Endothelial cell of umbilical vein (primary cell): ENCODE results near the gene MAP4K4. TPM values are rescaled to one million over a fixed set of nuclear protein-coding genes. Genes with fewer than 3 reads are reported as not detected.

Source experiments
- BruUV-seq: library from RNA; stranded (reverse); fragments of 400-500 nt; replicated peaks from 2 replicates; lab custom pipeline; 2021; lab: Mats Ljungman, UMichigan
- CTCF ChIA-PET: fragments of 300-600, 350-600 bp; sonication (Branson Sonifier 250); formaldehyde crosslinking; loops from one replicate; lab custom pipeline; 2021; ENCODE audit warnings: antibody characterized with exemption, inconsistent platforms; lab: Charles Lee
- POLR2A ChIA-PET: fragments of 300-600, 350-600 bp; sonication (Branson Sonifier 250); formaldehyde crosslinking; loops from one replicate; lab custom pipeline; 2021; ENCODE audit warnings: antibody characterized with exemption, inconsistent platforms; lab: Charles Lee
- DNase-seq: peaks from one replicate; pipeline ENCODE4 v3.0.0-alpha.2; 2011; ENCODE audit warnings: low read depth, low spot score
- FAIRE-seq: peaks from 2 replicates; lab custom pipeline; 2011; peaks lifted over from hg19 to GRCh38; lab: Jason Lieb, UNC
- H2AFZ ChIP-seq: 2 replicates; pipeline ENCODE4 v1.6.0; 2012; ENCODE audit warnings: low read depth, low read length, control low read depth, inconsistent platforms
- H3K27ac ChIP-seq: 2 replicates; pipeline ENCODE4 v1.5.1; 2011; ENCODE audit warnings: low read depth, mild to moderate bottlenecking, control low read depth, low read length, moderate library complexity; ENCODE audit not compliant: insufficient read depth
- H3K27me3 ChIP-seq, 2 experiments: 2 replicates each; pipeline versions ENCODE4 v1.6.0 to v1.6.1; 2011; ENCODE audit warnings: low read length in 2 of 2, mixed read lengths in 1 of 2; ENCODE audit not compliant: control insufficient read depth in 2 of 2, insufficient read depth in 2 of 2
- H3K36me3 ChIP-seq, 2 experiments: 2 replicates in 1 of 2; 3 replicates in 1 of 2; pipeline ENCODE4 v1.5.1; 2011; ENCODE audit warnings: low read length in 2 of 2, mild to moderate bottlenecking in 1 of 2, moderate library complexity in 1 of 2; ENCODE audit not compliant: control insufficient read depth in 2 of 2, insufficient read depth in 2 of 2; ENCODE audit errors: extremely low read depth in 1 of 2
- H3K4me1 ChIP-seq: 3 replicates; pipeline ENCODE4 v1.5.1; 2011; ENCODE audit warnings: mild to moderate bottlenecking, low read length; ENCODE audit not compliant: control insufficient read depth, insufficient read depth; ENCODE audit errors: extremely low read depth
- H3K4me2 ChIP-seq: 2 replicates; pipeline ENCODE4 v1.6.1; 2011; ENCODE audit warnings: low read length, control low read depth, mixed read lengths; ENCODE audit not compliant: insufficient read depth
- H3K4me3 ChIP-seq, 3 experiments: fragments of 200-600 bp in 1 of 3; sonication (generic), shearing (Covaris generic) in 1 of 3; replicated peaks in 1 of 3; 2 replicates each; pipeline ENCODE4 v1.5.1; 2011 to 2016; ENCODE audit warnings: control low read depth in 3 of 3, low read length in 3 of 3, mild to moderate bottlenecking in 2 of 3, inconsistent platforms in 1 of 3, low read depth in 1 of 3, moderate library complexity in 1 of 3; ENCODE audit not compliant: insufficient read depth in 1 of 3
- H3K79me2 ChIP-seq: 2 replicates; pipeline ENCODE4 v1.6.0; 2012; ENCODE audit warnings: low read length, inconsistent platforms; ENCODE audit not compliant: control insufficient read depth, insufficient read depth
- H3K9ac ChIP-seq: replicated peaks from 2 replicates; pipeline ENCODE3; 2011; ENCODE audit warnings: low read length, control low read depth; ENCODE audit not compliant: insufficient read depth; ENCODE audit errors: extremely low read depth
- H3K9me1 ChIP-seq: replicated peaks from 3 replicates; pipeline ENCODE4 v1.6.0; 2011; ENCODE audit warnings: mild to moderate bottlenecking, low read length; ENCODE audit not compliant: control insufficient read depth, insufficient read depth; ENCODE audit errors: extremely low read depth
- H3K9me3 ChIP-seq: replicated peaks from 2 replicates; pipeline ENCODE4 v1.5.1; 2012; ENCODE audit warnings: low read length, inconsistent platforms; ENCODE audit not compliant: control insufficient read depth, insufficient read depth
- H4K20me1 ChIP-seq: replicated peaks from 2 replicates; pipeline ENCODE3; 2011; ENCODE audit warnings: mild to moderate bottlenecking, low read length; ENCODE audit not compliant: control insufficient read depth, insufficient read depth; ENCODE audit errors: extremely low read depth
- CTCF ChIP-seq, 2 donors: IDR thresholded peaks; 1 replicate in 1 of 2; 2 replicates in 1 of 2; pipeline ENCODE4 v1.5.1; 2011; ENCODE audit warnings: low read length in 2 of 2, mild to moderate bottlenecking in 2 of 2, moderate library complexity in 2 of 2, control low read depth in 1 of 2, inconsistent platforms in 1 of 2, low read depth in 1 of 2; ENCODE audit not compliant: insufficient read depth in 1 of 2; ENCODE audit errors: extremely low read depth in 1 of 2
- EZH2 ChIP-seq: IDR thresholded peaks from 2 replicates; pipeline ENCODE4 v1.6.1; 2012; ENCODE audit warnings: borderline replicate concordance, low read depth, mild to moderate bottlenecking, moderate library complexity, low read length, inconsistent platforms; ENCODE audit not compliant: severe bottlenecking
- FOS ChIP-seq: IDR thresholded peaks from 2 replicates; pipeline ENCODE4 v1.6.1; 2011; ENCODE audit warnings: mild to moderate bottlenecking, low read length, moderate library complexity, borderline replicate concordance; ENCODE audit not compliant: insufficient read depth
- GATA2 ChIP-seq: IDR thresholded peaks from 2 replicates; pipeline ENCODE4 v1.7.0; 2011; ENCODE audit warnings: low read depth, mild to moderate bottlenecking, moderate library complexity, mixed read lengths, low read length; ENCODE audit not compliant: insufficient read length, insufficient read depth
- POLR2A ChIP-seq: IDR thresholded peaks from 2 replicates; pipeline ENCODE4 v1.6.1; 2012; ENCODE audit warnings: low read depth, mild to moderate bottlenecking, control low read depth, low read length
- POLR2AphosphoS5 ChIP-seq: IDR thresholded peaks from 2 replicates; pipeline ENCODE4 v1.6.1; 2012; ENCODE audit warnings: low read depth, mild to moderate bottlenecking, control low read depth, low read length, moderate library complexity; ENCODE audit not compliant: insufficient read depth
- dilution Hi-C: fragments of 300-500 bp; cut with MboI; formaldehyde crosslinking; loops from one replicate; pipeline ENCODE4 v1.15.0; 2019; ENCODE audit warnings: low sequenced_read_pairs; ENCODE audit not compliant: extremely low pct_ligation_motif_present
- intact Hi-C: fragments of 100-400 bp; cut with micrococcal nuclease; formaldehyde crosslinking; loops from one replicate; pipeline ENCODE4 v1.10.0; 2022
- polyA plus RNA-seq, 4 experiments: library from polyadenylated mRNA; depleted of rRNA in 3 of 4; stranded (reverse) in 3 of 4; unstranded in 1 of 4; fragments of >200 nt; gene quantifications; 2 replicates each; pipeline versions ENCODE4 v1.2.1 to v1.2.3, GENCODE V29; 2011 to 2012; ENCODE audit warnings: missing spikeins in 1 of 4
- total RNA-seq: library from RNA; stranded (reverse); gene quantifications from 2 replicates; pipeline ENCODE4 v1.2.3, GENCODE V29; 2021

The MAP4K4 gene
- total and polyA plus RNA-seq, 2 donors (not counting 3 experiments of a cell fraction or from before 2014, with no cell fraction given), result 79.4 to 269 TPM

DNA sequence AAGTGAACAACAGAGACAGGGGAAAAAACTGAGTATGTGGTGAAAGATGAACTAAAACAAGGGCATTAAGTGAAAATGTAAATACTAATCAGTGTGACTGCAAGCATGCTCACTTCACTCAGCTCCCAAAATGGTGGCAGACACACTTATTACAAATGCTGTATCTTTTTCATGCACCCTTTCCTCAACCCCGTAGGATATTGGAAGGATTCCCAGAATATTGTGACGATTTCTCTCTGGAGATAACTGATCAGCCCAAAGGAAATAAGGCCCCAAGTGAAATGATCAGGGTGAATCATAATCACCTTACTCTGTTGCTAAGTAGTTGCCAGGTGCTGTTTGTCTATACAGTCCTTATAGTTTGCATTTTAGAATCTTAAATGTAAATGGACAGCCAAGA, 155.3 kb downstream of the MAP4K4 start:
- no peak overlapping the region for H3K4me2 ChIP-seq
- no peak for DNase-seq
- peaks cover 67% of the 10 kb centered on the region for H3K79me2 ChIP-seq
- no peak overlapping the region for H3K27ac ChIP-seq
- H3K9me1 ChIP-seq, result no peaks in the 10 kb centered on the region
- intact Hi-C loops, result no loop called here
- no TSS peak for BruUV-seq
- no peaks in the 10 kb centered on the region for H3K27me3 ChIP-seq
- H3K4me1 ChIP-seq, result peaks cover 1% of the 10 kb centered on the region
- ChIA-PET CTCF (interaction anchor here (2.1 kb wide), 1 partner anchor 12 kb away, joined by 5 read pairs; no protein-coding TSS in a partner anchor), POLR2A (no interaction called here)
- FAIRE-seq, result no peak
- H3K36me3 ChIP-seq, result peaks cover 13 to 29% of the 10 kb centered on the region in 2 experiments
- peaks cover 3% of the 10 kb centered on the region for H4K20me1 ChIP-seq
- no peak for TF ChIP-seq GATA2
- no peak for TF ChIP-seq FOS
- no peak for TF ChIP-seq POLR2AphosphoS5
- TF ChIP-seq EZH2, result no peak
- TF ChIP-seq CTCF (IDR thresholded peaks at IDR 0.05; ENCODE audit: extremely low read depth in 1 of 2, insufficient read depth in 1 of 2, low read depth in 1 of 2, low read length in 2 of 2), result no peak
- TF ChIP-seq POLR2A, result no peak
- H3K9ac ChIP-seq, result no peak overlapping the region
- no peak overlapping the region for H3K4me3 ChIP-seq
- dilution Hi-C loops, result no loop called here
- no peak overlapping the region for H2AFZ ChIP-seq
- no peaks in the 10 kb centered on the region for H3K9me3 ChIP-seq
